Ammon's horn (tissue), 1 donor: Measurements from ENCODE around the gene HES1.
A peak's percentile ranks its signal among the peaks of the same experiment; 100 is the strongest.
"Not testable (repeated sequence)": the region's sequence is repeated elsewhere in the genome, so short reads cannot be mapped to it uniquely, and the experiment has no call there.

Experiments
- DNase-seq: peaks from one replicate; pipeline ENCODE4 v3.0.0-alpha.2; 2016; ENCODE audit warnings: low spot score

The HES1 gene

GRCh38 chr3:194135806-194136518 is at the start of gene HES1:
Gene HES1, plus strand, starts transcription at chr3:194136148. Its CDS starts 233 bp downstream, at chr3:194136381.
- DNase-seq, result peak; percentile 87

GRCh38 chr3:194086388-194087075 is 49.4 kb upstream of the HES1 start:
- DNase-seq, result no peak

DNA sequence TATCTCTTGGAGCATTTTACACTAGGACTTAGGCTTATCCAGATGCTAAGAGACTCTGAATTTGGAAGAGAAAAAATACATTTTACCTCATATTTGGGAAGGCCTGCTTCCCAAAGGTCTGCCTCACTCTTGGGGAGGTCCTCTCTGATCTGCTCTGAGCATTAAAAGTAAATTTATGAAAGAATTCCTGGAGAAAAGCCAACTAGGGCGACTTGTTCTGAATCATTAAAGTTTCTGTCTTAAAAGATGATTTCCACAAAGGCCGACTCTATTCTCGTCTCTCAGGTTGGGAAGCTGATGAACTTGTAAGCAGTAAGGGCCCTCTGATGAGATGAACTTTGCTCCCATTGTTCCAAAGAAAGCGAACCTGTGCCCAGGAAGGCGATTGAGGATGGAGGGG is 48.7 kb upstream of the HES1 start:
- no peak for DNase-seq

GRCh38 chr3:194087995-194088855 is 47.7 kb upstream of the HES1 start:
- no peak for DNase-seq

DNA sequence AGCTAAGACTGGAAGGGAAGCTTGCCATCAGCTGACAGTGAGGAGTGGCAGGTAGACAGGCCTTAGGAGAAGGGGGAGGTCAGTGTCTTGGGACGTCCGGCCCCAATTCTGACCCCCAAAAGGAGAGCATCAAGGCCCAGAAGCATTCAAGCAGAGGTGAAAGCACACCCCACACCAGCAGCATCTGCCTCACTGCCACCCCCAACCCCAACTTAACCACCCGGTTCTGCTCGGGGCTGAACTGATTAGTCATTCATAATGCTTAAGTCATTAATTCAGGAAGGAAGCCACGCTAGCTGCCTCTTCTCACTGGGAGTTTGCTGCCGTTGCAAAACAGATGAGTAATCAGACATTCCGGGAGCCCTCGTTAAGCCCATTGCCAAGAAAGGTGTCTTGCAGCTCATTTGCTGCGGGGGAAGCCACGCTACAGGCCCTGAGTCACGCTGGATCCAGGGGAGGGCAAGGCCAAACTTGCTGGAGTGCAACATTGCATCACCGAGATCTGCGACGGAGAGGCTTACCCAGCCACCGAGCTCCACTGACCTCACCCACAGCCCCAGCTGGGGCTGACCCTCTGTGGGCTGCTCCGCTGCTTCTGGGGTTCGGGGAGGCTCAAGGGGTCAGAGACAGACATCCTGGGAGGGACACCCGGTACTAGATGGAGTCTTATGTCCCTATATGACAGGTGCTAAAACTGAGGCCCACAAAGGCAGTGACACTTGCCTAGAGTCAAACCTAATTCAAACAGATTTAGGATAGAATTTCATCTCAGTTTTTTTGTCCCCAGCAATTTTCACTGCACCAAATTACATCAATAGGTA is 46.4 kb upstream of the HES1 start:
- DNase-seq, result peak; percentile 59

- DNase-seq, result not testable (repeated sequence)
Observed at GRCh38 chr3:194090178-194090555, 45.8 kb upstream of the HES1 start.

DNA sequence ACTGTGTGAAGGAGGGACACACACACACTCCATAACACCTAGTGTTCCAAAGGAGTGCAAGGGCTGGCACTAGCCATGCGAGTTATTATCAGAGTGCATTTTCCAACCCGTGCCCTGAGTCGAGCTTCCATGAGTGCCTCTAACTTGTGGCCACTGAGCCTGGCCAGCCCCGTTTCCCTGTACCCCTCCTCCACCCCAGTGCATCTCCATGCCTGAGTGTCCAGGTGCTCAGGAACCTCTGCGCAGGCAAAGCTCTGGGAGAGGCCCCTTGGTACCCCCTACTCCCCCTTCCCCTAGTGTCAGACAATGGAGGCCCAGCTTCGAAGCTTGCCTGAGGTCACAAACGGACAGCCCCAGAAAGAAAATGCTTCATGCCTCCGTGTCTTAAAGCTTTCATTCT is 45.2 kb upstream of the HES1 start:
- no peak for DNase-seq

DNA sequence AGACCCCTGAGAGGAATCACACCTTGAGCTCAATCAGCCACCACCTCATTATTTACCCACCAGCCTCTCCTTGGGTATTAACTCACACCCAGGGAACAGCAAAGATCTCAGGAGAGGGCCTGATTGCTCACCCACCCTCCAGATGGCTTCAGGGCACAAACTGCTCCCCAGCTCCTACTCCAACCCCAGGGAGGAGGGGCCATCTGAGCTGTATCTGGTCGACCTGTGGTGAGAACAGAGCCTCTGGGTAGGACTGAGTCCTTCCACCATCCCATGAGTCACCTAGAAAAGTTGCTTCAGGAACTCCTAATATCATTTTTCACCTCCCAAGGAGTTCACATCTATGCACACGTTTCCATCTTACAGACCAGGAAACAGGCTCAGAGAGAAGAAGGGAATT is 44.8 kb upstream of the HES1 start:
- DNase-seq, result no peak

DNA sequence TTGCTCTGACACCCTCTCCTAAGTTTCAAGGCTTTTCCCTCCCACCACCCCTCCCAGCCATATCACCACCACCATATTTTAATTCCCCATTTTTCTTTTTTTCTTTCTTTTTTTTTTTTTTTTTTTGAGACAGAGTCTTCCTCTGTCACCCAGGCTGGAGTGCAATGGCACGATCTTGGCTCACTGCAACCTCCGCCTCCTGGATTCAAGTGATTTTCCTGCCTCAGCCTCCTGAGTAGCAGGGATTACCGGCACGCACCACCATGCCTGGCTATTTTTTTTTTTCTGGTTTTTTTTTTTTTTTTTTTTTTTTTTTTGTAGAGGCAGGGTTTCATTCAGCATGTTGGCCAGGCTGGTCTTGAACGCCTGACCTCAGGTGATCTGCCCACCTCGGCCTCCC is 44.1 kb upstream of the HES1 start:
- DNase-seq, result not testable (repeated sequence)

GRCh38 chr3:194092881-194093301 is 43.1 kb upstream of the HES1 start:
- no peak for DNase-seq

DNA sequence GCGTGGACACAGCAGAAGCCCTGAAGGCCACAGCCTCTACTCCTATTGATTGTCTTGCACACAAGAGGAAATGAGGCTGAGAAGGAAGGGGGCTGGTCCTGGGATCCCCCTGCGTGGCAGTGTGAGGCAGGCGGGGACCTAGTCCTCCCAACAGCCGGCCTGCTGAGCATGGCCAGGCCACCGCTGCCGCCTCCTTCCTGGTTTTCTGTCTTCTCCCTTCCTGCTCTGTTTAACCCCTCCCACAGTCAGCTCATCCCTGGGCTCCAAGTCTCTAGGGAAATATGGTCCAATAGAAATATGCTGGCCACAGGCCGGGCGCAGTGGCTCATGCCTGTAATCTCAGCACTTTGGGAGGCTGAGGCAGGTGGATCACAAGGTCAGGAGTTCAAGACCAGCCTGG is 42.1 kb upstream of the HES1 start:
- DNase-seq, result no peak

- DNase-seq, result no peak
Observed at GRCh38 chr3:194095464-194095863, 40.5 kb upstream of the HES1 start.

DNA sequence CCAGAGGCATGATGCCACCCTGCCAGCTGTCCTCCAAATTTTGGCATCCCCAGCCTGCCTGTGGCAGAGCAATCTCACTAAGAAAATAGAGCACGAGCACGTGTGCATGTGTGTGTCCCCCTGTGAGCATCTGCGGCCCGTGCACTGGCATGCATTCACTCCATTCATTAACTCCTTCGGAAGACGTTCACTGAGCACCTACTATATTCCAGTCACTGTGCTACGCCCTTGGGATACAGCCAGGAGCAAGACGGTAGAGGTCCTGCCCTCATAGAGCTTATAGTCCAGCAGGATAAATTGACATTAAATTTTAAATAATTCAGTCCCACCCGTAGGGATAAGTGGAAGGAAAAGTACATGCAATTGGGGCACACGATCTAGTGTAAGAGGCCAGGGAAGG is 40.0 kb upstream of the HES1 start:
- DNase-seq, result no peak

GRCh38 chr3:194097141-194097882 is 38.6 kb upstream of the HES1 start:
- DNase-seq, result no peak

DNA sequence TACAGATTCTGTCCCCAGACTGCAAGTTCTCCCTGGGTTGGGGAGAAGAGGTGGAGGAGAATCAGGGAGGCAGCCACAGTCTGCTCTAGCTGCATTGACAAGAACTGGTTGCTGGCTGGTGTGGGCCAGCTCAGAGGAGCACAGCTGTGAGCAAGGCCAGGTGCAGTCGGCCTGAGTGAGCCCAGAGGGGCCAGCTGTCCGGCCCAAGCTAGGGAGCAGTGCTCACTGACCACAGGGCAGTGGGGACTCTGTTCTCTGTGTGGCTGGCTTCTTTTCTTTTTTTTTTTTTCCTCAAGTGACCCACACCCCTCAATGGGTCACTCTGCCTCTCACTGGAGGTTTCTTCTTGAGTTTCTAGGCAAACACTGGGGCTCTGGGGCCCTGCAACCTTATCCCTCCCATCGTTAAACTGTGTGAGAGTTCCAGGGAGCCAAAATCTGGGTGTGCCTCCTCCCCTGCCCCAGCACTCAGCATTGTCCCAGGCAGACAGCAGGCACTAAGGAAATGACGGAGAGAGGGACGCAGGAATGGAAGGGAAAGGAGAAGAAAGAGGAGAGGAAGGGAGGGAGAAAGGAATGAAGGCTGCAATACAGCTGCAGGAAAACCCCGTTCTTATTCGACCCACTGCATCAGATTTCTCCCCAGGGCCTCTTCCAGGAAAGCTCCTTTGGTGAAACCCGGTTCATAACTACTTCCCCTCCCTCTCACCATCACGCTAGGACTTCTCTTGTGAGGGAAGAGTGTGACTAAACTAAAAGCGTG is 37.7 kb upstream of the HES1 start:
- DNase-seq, result no peak

DNA sequence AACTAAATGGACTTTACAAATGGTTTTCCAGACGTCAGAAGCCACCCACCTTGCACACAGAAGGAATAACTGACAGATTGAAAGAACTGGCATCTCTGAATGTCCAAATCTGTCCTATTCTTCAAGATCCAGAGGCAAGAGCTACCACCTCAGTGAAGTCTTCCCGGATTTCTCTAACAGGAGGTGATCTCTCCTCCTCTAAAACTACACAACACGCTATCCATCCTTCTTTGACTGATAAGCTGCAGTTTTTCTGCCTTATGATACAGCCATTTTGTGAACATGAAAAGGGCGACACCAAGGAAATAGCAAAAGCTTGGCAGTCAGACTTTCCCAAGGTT is 37.1 kb upstream of the HES1 start:
- DNase-seq, result no peak

DNA sequence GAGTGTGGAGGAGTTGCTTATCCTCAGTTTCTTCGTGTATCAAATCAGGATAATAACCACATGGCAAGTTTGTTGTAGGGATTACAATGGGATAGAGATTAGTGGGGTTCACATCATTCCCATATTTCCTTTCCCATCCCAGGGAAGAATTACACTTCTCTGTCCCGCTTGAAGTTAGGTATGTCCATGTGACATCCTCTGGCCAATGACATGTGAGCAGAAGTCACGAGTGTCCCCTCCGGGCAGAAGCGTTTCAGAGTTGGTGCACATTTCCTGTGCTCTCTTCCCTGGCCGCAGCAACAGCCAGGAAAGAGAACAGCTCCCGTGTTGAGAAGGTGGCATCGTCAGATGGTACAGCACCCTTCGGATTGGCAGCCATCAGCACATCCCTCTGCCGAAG is 36.7 kb upstream of the HES1 start:
- no peak for DNase-seq

DNA sequence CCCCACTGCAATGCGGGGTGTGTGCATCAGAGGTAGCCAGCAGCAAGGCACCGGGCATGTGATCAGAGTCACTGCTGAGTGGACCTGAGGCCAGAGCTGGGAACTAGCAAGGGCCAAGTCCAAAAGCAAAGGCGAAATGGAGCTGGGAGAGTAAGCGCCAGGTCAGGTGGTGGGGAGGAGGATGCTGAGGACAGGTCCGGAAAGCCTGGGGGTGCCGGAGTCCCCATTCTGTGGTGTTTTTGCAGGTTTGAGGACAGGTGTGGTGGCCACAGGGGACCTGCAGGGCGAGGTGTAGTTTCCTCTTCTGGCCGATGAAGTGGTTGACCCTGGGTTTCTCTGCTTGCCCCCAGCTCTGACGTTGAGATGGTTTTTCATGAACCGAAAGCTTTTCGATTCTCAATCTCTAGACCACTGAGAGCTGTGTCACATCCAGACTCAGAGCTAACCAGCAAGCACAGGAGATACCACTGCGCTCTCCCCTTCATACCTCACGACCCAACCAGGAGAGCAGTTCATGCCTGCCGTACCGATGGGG is 35.0 kb upstream of the HES1 start:
- DNase-seq, result no peak

GRCh38 chr3:194101592-194102432 is 34.1 kb upstream of the HES1 start:
- DNase-seq, result no peak
